ENCODE data around the gene PDE4D. TPM values are rescaled to one million over a fixed set of nuclear protein-coding genes. Genes with fewer than 3 reads are reported as not detected.

The PDE4D gene
- total RNA-seq, 4 donors from 2014 or later, result 6.7 to 21.0 (median 15.0) TPM

- H3K4me3 ChIP-seq (ENCODE audit: low read depth, poor library complexity, severe bottlenecking), result no peak overlapping the region
- intact Hi-C loops (cut with DNase I; ENCODE audit: low total_unique reads), result no loop called here
- WGBS, 2 donors, result 52 to 53% methylated on average over 4 of the region's 4 CpGs
- TF ChIP-seq POLR2A (IDR thresholded peaks at IDR 0.05), result no peak
- TF ChIP-seq, protein P1, sequence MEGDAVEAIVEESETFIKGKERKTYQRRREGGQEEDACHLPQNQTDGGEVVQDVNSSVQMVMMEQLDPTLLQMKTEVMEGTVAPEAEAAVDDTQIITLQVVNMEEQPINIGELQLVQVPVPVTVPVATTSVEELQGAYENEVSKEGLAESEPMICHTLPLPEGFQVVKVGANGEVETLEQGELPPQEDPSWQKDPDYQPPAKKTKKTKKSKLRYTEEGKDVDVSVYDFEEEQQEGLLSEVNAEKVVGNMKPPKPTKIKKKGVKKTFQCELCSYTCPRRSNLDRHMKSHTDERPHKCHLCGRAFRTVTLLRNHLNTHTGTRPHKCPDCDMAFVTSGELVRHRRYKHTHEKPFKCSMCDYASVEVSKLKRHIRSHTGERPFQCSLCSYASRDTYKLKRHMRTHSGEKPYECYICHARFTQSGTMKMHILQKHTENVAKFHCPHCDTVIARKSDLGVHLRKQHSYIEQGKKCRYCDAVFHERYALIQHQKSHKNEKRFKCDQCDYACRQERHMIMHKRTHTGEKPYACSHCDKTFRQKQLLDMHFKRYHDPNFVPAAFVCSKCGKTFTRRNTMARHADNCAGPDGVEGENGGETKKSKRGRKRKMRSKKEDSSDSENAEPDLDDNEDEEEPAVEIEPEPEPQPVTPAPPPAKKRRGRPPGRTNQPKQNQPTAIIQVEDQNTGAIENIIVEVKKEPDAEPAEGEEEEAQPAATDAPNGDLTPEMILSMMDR (IDR thresholded peaks at IDR 0.05), result no peak
- no peak for DNase-seq (ENCODE audit: low spot score in 2 of 2)
Observed at GRCh38 chr5:59709346-59709821, 184.1 kb downstream of the PDE4D start.

DNA sequence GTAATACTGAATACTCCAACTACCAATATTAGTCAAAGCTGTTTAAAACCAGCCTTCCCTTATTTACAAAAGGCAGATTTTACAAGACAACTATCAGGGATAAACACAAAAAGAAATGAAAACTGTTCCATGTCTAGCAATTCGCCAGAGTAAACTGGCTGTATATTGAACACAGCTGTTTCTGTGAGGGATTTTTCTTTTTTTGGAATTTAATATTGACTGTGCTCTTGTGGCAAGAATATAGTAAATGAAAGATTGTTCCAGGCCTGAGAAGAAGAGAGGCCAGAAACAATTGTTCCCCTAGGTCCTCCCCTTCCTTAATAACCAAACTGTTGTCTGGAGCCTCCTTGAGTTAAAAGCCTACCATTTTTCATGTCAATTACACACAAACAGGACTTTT is 188.6 kb downstream of the PDE4D start:
- DNase-seq (ENCODE audit: low spot score in 2 of 2), result no peak

GRCh38 chr5:59703789-59704188 is 189.7 kb downstream of the PDE4D start:
- whole genome bisulfite sequencing, 2 donors, result 88 to 91% methylated on average over 2 of the region's 2 CpGs
- no peak for DNase-seq (ENCODE audit: low spot score in 2 of 2)
- TF ChIP-seq POLR2A (IDR thresholded peaks at IDR 0.05), result no peak
- TF ChIP-seq, protein P1 (IDR thresholded peaks at IDR 0.05), result no peak
- H3K4me3 ChIP-seq (ENCODE audit: low read depth, poor library complexity, severe bottlenecking), result no peak overlapping the region
- intact Hi-C loops (cut with DNase I; ENCODE audit: low total_unique reads), result no loop called here

More for the DNA sequence above, 188.6 kb downstream of the PDE4D start:
- TF ChIP-seq, protein P1 (IDR thresholded peaks at IDR 0.05), result no peak
- TF ChIP-seq POLR2A (IDR thresholded peaks at IDR 0.05), result no peak
- intact Hi-C loops (cut with DNase I; ENCODE audit: low total_unique reads), result no loop called here
- WGBS, 2 donors, result 57 to 69% methylated on average over 1 of the region's 1 CpG
- no peak overlapping the region for H3K4me3 ChIP-seq (ENCODE audit: low read depth, poor library complexity, severe bottlenecking)

- intact Hi-C loops (cut with DNase I; ENCODE audit: low total_unique reads), result no loop called here
- WGBS, 2 donors, result 91 to 96% methylated on average over 6 of the region's 6 CpGs
- DNase-seq (ENCODE audit: low spot score in 2 of 2), result no peak
- no peak for TF ChIP-seq POLR2A (IDR thresholded peaks at IDR 0.05)
- TF ChIP-seq, protein P1 (IDR thresholded peaks at IDR 0.05), result no peak
- H3K4me3 ChIP-seq (ENCODE audit: low read depth, poor library complexity, severe bottlenecking), result no peak overlapping the region
Observed at GRCh38 chr5:59698207-59699178, 195.0 kb downstream of the PDE4D start.

DNA sequence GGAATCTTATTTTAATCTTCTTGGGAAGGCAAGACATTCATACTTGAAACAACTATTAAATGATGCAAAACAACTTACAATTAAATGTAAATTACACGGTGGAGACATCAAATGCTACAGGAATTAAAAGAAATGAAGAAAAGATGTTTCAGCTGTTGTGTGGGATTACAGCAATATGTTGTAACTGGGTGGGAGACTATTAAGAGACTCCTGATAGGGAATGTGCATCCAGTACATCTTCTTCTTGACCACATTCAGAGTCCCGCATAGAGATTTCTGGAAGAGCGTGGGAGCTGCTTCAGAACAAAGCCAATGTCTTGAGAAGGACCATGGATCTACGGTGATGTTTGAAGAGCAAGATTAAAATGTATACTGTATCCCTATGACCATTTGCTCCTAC is 199.1 kb downstream of the PDE4D start:
- WGBS, 2 donors, result 84 to 89% methylated on average over 4 of the region's 4 CpGs
- intact Hi-C loops (cut with DNase I; ENCODE audit: low total_unique reads), result no loop called here
- H3K4me3 ChIP-seq (ENCODE audit: low read depth, poor library complexity, severe bottlenecking), result no peak overlapping the region
- no peak for TF ChIP-seq POLR2A (IDR thresholded peaks at IDR 0.05)
- TF ChIP-seq, protein P1 (IDR thresholded peaks at IDR 0.05), result no peak
- no peak for DNase-seq (ENCODE audit: low spot score in 2 of 2)
